MM.1S (cell line): ENCODE data around the gene RBM45.

Experiments
- DNase-seq: peaks from one replicate; pipeline ENCODE4 v3.0.0-alpha.2; 2015
- H2AFZ ChIP-seq: fragments of 300-600 bp; sonication (generic); 2 replicates; pipeline ENCODE4 v1.6.0; 2016; ENCODE audit warnings: antibody characterized with exemption, low read length
- H3F3A ChIP-seq: fragments of 300-600 bp; sonication (generic); 2 replicates; pipeline ENCODE4 v1.6.1; 2016; ENCODE audit warnings: mild to moderate bottlenecking, antibody characterized with exemption, low read length, moderate library complexity, mixed read lengths; ENCODE audit not compliant: insufficient read depth
- H3K27ac ChIP-seq: fragments of 300-600 bp; sonication (generic); 2 replicates; pipeline ENCODE4 v1.5.1; 2016; ENCODE audit warnings: mild to moderate bottlenecking, low read length
- H3K27me3 ChIP-seq: fragments of 300-600 bp; sonication (generic); replicated peaks from 2 replicates; pipeline ENCODE4 v1.6.0; 2016; ENCODE audit warnings: low read length; ENCODE audit not compliant: insufficient read depth
- H3K36me3 ChIP-seq: fragments of 300-600 bp; sonication (generic); replicated peaks from 2 replicates; pipeline ENCODE4 v1.6.1; 2016; ENCODE audit warnings: mild to moderate bottlenecking, low read length, mixed read lengths; ENCODE audit not compliant: insufficient read depth
- H3K4me1 ChIP-seq: fragments of 300-600 bp; sonication (generic); 2 replicates; pipeline ENCODE4 v1.6.1; 2016; ENCODE audit warnings: low read length, mixed read lengths
- H3K4me2 ChIP-seq: fragments of 300-600 bp; sonication (generic); 2 replicates; pipeline ENCODE4 v1.6.0; 2016; ENCODE audit warnings: low read depth, low read length
- H3K4me3 ChIP-seq: fragments of 300-600 bp; sonication (generic); 2 replicates; pipeline ENCODE4 v1.5.1; 2016; ENCODE audit warnings: low read length, mixed read lengths
- H3K79me2 ChIP-seq: fragments of 300-600 bp; sonication (generic); 2 replicates; pipeline ENCODE4 v1.6.1; 2016; ENCODE audit warnings: mixed run types, low read length, mixed read lengths
- H3K9ac ChIP-seq: fragments of 300-600 bp; sonication (generic); 2 replicates; pipeline ENCODE4 v1.6.1; 2016; ENCODE audit warnings: low read length, mixed read lengths
- H3K9me2 ChIP-seq: fragments of 300-600 bp; sonication (generic); replicated peaks from 2 replicates; pipeline ENCODE4 v1.6.1; 2016; ENCODE audit warnings: mild to moderate bottlenecking, low read length, mixed read lengths; ENCODE audit not compliant: insufficient read depth
- H3K9me3 ChIP-seq: fragments of 300-600 bp; sonication (generic); replicated peaks from 2 replicates; pipeline ENCODE4 v1.6.1; 2016; ENCODE audit warnings: mild to moderate bottlenecking, low read length, mixed read lengths; ENCODE audit not compliant: insufficient read depth
- H4K20me1 ChIP-seq: fragments of 300-600 bp; sonication (generic); 2 replicates; pipeline ENCODE4 v1.6.1; 2016; ENCODE audit warnings: mild to moderate bottlenecking, low read length, moderate library complexity, mixed read lengths; ENCODE audit not compliant: insufficient read depth
- EZH2 ChIP-seq: fragments of 300-600 bp; sonication (generic); optimal IDR thresholded peaks from 2 replicates; pipeline ENCODE3; 2017; ENCODE audit warnings: low read depth, mild to moderate bottlenecking, antibody characterized with exemption, low read length, mixed read lengths
- EZH2phosphoT487 ChIP-seq: fragments of 300-600 bp; sonication (generic); IDR thresholded peaks from 2 replicates; pipeline ENCODE4 v1.6.1; 2018; ENCODE audit warnings: antibody characterized with exemption, low read length
- TF ChIP-seq, protein P1 (sequence below): fragments of 300-600 bp; sonication (generic); IDR thresholded peaks from 2 replicates; pipeline ENCODE4 v1.5.1; 2016; ENCODE audit warnings: antibody characterized with exemption, low read length, mixed read lengths

The RBM45 gene

DNA sequence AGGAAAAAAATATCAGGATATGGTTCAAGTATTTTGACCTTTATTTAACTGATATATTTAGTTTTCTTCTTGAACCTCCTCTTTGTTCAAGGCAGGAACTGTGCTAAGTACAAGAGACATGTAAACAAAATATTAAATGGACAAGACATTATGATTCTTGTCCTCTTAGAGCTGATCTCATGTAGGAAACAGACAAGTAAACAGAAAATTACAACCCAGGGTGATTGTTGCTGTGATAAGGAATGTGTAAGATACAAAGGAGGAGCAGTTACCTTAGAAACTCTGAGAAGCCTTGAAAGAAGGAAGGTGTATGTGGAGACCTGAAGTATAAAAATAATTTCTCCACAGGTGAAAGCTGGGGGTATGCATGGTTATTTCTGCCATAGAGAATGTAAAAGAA, 12.9 kb downstream of the RBM45 start:
- Histone ChIP-seq H3K4me1 (no peaks in the 10 kb centered on the region), H3K4me3 (no peak overlapping the region), H3K4me2 (no peak overlapping the region), H4K20me1 (no peaks in the 10 kb centered on the region), H3K79me2 (no peaks in the 10 kb centered on the region), H3K27me3 (no peaks in the 10 kb centered on the region), H3K27ac (no peak overlapping the region), H3K9ac (no peak overlapping the region), H3F3A (no peaks in the 10 kb centered on the region), H3K36me3 (peaks cover 4% of the 10 kb centered on the region; the same call in 1 of the 2 replicates), H3K9me3 (no peaks in the 10 kb centered on the region), H3K9me2 (no peaks in the 10 kb centered on the region), H2AFZ (no peak overlapping the region)
- DNase-seq = no peak
- TF ChIP-seq EZH2 (no peak), EZH2phosphoT487 (no peak)
- TF ChIP-seq, protein P1, sequence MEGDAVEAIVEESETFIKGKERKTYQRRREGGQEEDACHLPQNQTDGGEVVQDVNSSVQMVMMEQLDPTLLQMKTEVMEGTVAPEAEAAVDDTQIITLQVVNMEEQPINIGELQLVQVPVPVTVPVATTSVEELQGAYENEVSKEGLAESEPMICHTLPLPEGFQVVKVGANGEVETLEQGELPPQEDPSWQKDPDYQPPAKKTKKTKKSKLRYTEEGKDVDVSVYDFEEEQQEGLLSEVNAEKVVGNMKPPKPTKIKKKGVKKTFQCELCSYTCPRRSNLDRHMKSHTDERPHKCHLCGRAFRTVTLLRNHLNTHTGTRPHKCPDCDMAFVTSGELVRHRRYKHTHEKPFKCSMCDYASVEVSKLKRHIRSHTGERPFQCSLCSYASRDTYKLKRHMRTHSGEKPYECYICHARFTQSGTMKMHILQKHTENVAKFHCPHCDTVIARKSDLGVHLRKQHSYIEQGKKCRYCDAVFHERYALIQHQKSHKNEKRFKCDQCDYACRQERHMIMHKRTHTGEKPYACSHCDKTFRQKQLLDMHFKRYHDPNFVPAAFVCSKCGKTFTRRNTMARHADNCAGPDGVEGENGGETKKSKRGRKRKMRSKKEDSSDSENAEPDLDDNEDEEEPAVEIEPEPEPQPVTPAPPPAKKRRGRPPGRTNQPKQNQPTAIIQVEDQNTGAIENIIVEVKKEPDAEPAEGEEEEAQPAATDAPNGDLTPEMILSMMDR = no peak

DNA sequence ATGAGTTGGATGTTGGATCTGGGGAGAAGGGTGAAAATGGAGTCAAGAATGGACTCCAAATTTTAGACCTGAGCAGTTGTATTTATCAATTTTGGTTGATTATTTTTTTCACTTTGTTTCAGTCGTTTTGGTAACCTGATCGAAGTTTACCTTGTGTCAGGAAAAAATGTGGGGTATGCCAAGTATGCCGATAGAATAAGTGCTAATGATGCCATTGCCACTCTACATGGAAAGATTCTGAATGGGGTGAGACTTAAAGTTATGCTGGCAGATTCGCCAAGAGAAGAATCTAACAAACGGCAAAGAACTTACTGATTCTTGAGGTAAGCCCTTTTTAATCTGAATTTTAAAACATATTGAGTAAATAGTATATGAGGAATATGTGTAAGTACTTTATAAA, 13.6 kb downstream of the RBM45 start:
- DNase-seq = no peak
- H3K9ac ChIP-seq = no peak overlapping the region
- H4K20me1 ChIP-seq = no peaks in the 10 kb centered on the region
- H3K4me3 ChIP-seq = no peak overlapping the region
- no peaks in the 10 kb centered on the region for H3K9me3 ChIP-seq
- H3K79me2 ChIP-seq = no peaks in the 10 kb centered on the region
- H2AFZ ChIP-seq = no peak overlapping the region
- no peaks in the 10 kb centered on the region for H3F3A ChIP-seq
- no peaks in the 10 kb centered on the region for H3K9me2 ChIP-seq
- H3K27me3 ChIP-seq = no peaks in the 10 kb centered on the region
- H3K4me2 ChIP-seq = no peak overlapping the region
- H3K27ac ChIP-seq = no peak overlapping the region
- TF ChIP-seq, protein P1 = no peak
- TF ChIP-seq EZH2 (no peak), EZH2phosphoT487 (no peak)
- H3K4me1 ChIP-seq = no peaks in the 10 kb centered on the region
- peaks cover 4% of the 10 kb centered on the region; the same call in 1 of the 2 replicates for H3K36me3 ChIP-seq

DNA sequence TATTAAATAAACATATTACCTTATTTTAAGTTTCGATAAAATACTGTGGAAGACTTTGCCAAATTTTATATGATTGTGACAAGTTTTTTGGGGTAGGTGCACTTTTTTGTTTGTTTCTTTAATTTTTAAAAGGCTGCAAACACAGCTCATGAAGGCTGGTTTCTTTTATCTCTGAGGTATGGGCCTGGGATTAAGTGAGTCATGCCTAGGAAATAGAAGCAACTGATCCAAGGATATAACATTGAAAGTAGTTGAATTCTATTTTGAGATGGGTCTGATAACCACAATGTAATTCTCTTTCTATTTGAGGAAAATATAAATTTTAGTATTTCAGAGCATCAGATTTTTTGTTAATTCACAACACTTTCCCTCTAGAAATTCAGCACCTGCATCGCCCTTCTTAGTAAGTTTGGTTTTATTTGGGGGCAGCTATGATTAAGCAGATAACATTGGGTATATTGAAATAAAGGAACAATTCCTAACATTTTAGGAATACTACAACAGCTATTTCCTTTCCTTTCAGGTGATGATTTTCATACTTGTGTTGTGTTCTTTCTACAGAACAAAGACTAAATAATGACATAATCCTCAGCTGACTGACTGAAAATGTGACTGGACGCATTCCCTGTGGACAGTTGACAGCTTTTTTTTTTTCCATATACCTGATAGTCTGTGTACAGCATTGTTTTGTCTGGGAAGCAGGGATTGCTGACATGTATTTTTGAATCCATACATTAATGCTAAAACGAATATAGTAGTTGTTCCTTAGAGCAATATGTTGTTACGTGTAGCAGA, 16.8 kb downstream of the RBM45 start:
- Histone ChIP-seq H3K36me3 (no peaks in the 10 kb centered on the region; the same call in 1 of the 2 replicates), H3K27me3 (no peaks in the 10 kb centered on the region)
- TF ChIP-seq, protein P1 = no peak
- TF ChIP-seq EZH2 = no peak
- TF ChIP-seq EZH2phosphoT487 = no peak

More for the DNA sequence above, 16.8 kb downstream of the RBM45 start:
- H3K4me2 ChIP-seq = no peak overlapping the region
- no peaks in the 10 kb centered on the region for H4K20me1 ChIP-seq
- no peaks in the 10 kb centered on the region for H3K9me3 ChIP-seq
- H2AFZ ChIP-seq = no peak overlapping the region
- H3K79me2 ChIP-seq = no peaks in the 10 kb centered on the region
- no peak overlapping the region for H3K4me3 ChIP-seq
- no peak overlapping the region for H3K9ac ChIP-seq
- no peaks in the 10 kb centered on the region for H3K4me1 ChIP-seq
- H3F3A ChIP-seq = no peaks in the 10 kb centered on the region
- no peak overlapping the region for H3K27ac ChIP-seq
- H3K9me2 ChIP-seq = no peaks in the 10 kb centered on the region
- no peak for DNase-seq
